A673 (cell line): ENCODE results near the gene TBC1D24. TPM values are rescaled to one million over a fixed set of nuclear protein-coding genes. Genes with fewer than 3 reads are reported as not detected.

ENCODE experiments used
- BruUV-seq: library from RNA; stranded (reverse); fragments of 400-500 nt; replicated peaks from 2 replicates; lab custom pipeline; 2021; lab: Mats Ljungman, UMichigan
- CTCF ChIA-PET: fragments of 300-600 bp; sonication (Branson Sonifier 250); formaldehyde crosslinking; loops from one replicate; lab custom pipeline; 2022; ENCODE audit warnings: antibody characterized with exemption; lab: Charles Lee
- POLR2A ChIA-PET: fragments of 300-600 bp; sonication (Branson Sonifier 250); formaldehyde crosslinking; loops from one replicate; lab custom pipeline; 2022; ENCODE audit warnings: antibody characterized with exemption; ENCODE audit not compliant: low non-redundant PET; lab: Charles Lee
- DNase-seq: peaks from one replicate; pipeline ENCODE4 v3.0.0-alpha.2; 2015; ENCODE audit warnings: low spot score
- H3K27ac ChIP-seq: fragments of 200-600 bp; sonication (generic); 2 replicates; pipeline ENCODE4 v1.5.1; 2016; ENCODE audit warnings: mixed run types, low read depth, mild to moderate bottlenecking, mixed read lengths, antibody characterized with exemption, low read length; ENCODE audit not compliant: poor library complexity, severe bottlenecking
- H3K27me3 ChIP-seq: fragments of 200-600 bp; sonication (generic); replicated peaks from 2 replicates; pipeline ENCODE4 v1.6.1; 2017; ENCODE audit warnings: mixed run types, low read depth, mild to moderate bottlenecking, mixed read lengths, antibody characterized with exemption, low read length; ENCODE audit not compliant: insufficient read depth, poor library complexity
- H3K36me3 ChIP-seq: fragments of 200-600 bp; sonication (generic); 2 replicates; pipeline ENCODE4 v1.6.1; 2016; ENCODE audit warnings: mixed run types, mild to moderate bottlenecking, mixed read lengths, antibody characterized with exemption, low read length; ENCODE audit not compliant: insufficient read depth, poor library complexity, severe bottlenecking
- H3K4me1 ChIP-seq: fragments of 200-600 bp; sonication (generic); 2 replicates; pipeline ENCODE4 v1.6.1; 2017; ENCODE audit warnings: mixed run types, mild to moderate bottlenecking, mixed read lengths, antibody characterized with exemption, low read length; ENCODE audit not compliant: insufficient read depth, poor library complexity, severe bottlenecking
- H3K4me3 ChIP-seq: fragments of 200-600 bp; sonication (generic); 2 replicates; pipeline ENCODE4 v1.5.1; 2016; ENCODE audit warnings: low read depth, mixed run types, mild to moderate bottlenecking, mixed read lengths, low read length; ENCODE audit not compliant: poor library complexity, severe bottlenecking
- H3K9me3 ChIP-seq: fragments of 200-600 bp; sonication (generic); 2 replicates; pipeline ENCODE4 v1.6.1; 2016; ENCODE audit warnings: mixed run types, low read depth, mild to moderate bottlenecking, mixed read lengths, antibody characterized with exemption, low read length; ENCODE audit not compliant: poor library complexity, severe bottlenecking
- CTCF ChIP-seq: fragments of 300-800, 200-600 bp; sonication (generic); conservative IDR thresholded peaks from 2 replicates; pipeline ENCODE4 v1.5.1; 2017; ENCODE audit warnings: low read depth, mild to moderate bottlenecking, antibody characterized with exemption, low read length, moderate library complexity, mixed read lengths
- EZH2 ChIP-seq: fragments of 200-600 bp; sonication (generic); IDR thresholded peaks from 2 replicates; pipeline ENCODE4 v1.6.1; 2017; ENCODE audit warnings: borderline replicate concordance, low read depth, mild to moderate bottlenecking, mixed read lengths, antibody characterized with exemption, low read length; ENCODE audit not compliant: poor library complexity, severe bottlenecking
- intact Hi-C: fragments of 100-400 bp; cut with micrococcal nuclease; formaldehyde crosslinking; loops from one replicate; pipeline ENCODE4 v1.10.0; 2022; ENCODE audit not compliant: unreplicated experiment
- total RNA-seq: library from RNA; stranded (reverse); gene quantifications from 2 replicates; pipeline ENCODE4 v1.2.3, GENCODE V29; 2021

The TBC1D24 gene
- total RNA-seq, 1 experiment from 2014 or later = 24.2 TPM

DNA sequence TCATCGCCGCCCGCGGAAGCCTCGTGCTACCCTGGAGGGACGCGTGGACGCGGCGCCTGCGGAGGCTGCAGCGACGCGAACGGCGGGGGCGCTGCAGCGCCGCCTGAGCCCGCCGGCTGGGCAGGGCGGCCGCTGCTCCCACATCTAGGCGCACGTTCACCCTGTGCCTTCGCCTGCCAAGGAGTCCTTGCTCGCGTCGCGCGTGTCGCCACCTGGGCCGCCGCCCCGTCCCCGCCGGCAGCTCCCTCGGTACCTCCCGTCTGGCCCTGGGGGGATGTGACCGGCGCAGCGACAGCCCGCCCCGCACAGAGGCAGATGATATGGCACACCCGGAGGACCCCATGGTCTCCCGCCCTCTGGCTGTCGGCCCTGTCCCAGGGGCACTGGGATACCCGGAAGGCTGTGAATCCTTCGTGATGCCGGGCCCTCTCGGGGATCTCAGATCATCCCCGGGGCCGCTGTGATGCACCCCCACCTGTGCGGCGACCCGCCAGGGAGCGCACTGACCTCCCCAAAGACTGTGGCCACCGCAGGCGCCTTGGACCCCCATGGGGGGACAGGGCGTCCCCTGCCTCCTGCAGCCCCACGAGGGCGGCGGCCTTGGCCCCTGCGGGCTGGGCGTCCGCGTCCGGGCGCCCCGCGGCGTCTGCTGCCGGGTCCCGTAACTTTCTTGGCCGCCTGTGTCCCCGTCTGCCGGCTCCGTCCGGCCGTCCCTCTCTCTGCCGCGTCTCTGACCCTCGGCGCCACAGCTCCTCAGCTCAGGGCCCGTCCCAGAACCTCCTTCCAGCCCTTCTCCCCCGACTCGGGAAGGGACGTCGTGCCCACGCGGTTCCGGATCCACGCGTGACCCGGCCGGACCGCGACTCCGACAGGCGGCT lies 689 bp upstream of the TBC1D24 start:
- CTCF ChIA-PET = interaction anchor here (0.6 to 0.7 kb wide), 2 partner anchors 27 to 692 kb away, joined by 3 to 12 read pairs; partner anchors contain the start of gene NUBP2
- intact Hi-C loops = no loop called here
- Histone ChIP-seq H3K27ac (peak overlapping the region; percentile 88), H3K4me3 (peak overlapping the region; percentile 87), H3K36me3 (no peaks in the 10 kb centered on the region), H3K9me3 (no peaks in the 10 kb centered on the region), H3K4me1 (peaks cover 47% of the 10 kb centered on the region), H3K27me3 (no peaks in the 10 kb centered on the region)
- BruUV-seq = no TSS peak
- POLR2A ChIA-PET = interaction anchor here (0.5 kb wide), 1 partner anchor 39 kb away, joined by 3 read pairs; no protein-coding TSS in a partner anchor
- DNase-seq = peak; percentile 70
- TF ChIP-seq EZH2 (no peak), CTCF (peak; percentile 36; the same call in 1 of the 2 replicates)

DNA sequence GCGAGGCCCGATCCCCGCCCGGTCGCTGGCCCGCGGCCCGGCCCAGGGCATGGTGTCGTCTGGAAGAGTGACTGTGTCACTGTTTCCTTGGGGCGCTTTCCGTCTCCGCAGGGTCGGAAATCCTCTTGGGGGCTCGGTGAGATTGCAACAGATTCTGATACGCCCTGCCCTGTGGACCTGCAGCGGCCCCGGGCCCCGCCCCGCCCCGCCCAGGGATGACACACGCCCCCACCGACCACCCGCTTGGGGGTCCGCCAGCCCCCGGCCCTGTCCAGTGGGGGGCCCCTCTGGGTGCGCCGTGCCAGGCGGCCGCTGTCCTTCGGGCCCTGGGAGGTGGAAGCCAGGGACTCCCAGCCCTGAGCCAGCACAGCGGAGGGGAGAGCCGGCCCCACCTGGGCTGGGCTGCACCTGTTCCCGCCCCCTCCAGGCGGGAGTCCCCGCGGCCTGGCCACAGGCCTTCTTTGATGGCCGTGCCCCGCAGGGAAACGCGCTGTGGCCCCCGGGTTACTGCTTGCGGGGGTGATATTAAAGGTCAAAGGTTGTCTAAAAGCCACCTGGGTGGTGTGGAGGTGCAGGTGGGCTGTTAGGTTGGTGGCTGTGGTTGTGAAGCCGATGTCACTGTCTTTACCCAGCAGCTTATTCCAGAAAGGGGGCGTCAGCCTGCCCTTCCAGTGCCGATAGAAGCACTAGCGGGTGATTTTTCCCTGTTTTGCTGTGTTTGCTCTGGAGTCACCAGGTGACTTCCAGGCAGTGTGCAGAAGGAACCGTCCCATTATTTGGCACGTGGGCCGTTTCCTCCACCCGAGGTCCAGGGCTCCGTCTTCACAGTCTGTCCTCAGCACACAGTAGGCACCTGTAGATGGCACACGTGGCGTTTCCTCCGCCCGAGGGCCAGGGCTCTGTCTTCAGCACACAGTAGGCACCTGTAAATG lies 752 bp downstream of the TBC1D24 start:
- Histone ChIP-seq H3K9me3 (no peaks in the 10 kb centered on the region), H3K27ac (peak overlapping the region; percentile 59), H3K4me3 (peak overlapping the region; percentile 87), H3K4me1 (peaks cover 32% of the 10 kb centered on the region), H3K36me3 (no peaks in the 10 kb centered on the region), H3K27me3 (no peaks in the 10 kb centered on the region)
- intact Hi-C loops = no loop called here
- TF ChIP-seq EZH2 (no peak), CTCF (no peak)
- CTCF ChIA-PET = no interaction called here
- no TSS peak for BruUV-seq
- peak; percentile 47 for DNase-seq
- POLR2A ChIA-PET = no interaction called here

DNA sequence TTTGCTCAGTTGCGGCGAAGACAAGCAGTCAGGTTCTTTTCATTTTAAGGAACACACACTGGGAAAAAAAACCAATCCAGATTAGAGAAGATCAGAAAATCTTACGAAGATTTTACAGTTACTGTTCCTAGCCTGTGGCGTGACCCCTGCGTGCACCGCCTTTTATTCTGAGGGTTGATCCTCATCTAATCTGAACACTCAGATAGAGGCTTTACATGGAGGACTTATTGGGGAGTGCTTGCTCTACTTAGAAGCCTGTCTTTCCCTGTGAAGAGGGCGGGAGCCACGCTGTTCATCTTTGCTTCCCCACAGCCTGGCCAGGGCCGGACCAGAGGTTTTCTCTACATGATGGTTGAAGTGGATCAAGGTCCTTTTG lies 1.4 kb downstream of the TBC1D24 start:
- Histone ChIP-seq H3K36me3 (no peaks in the 10 kb centered on the region), H3K9me3 (no peaks in the 10 kb centered on the region), H3K4me1 (peaks cover 29% of the 10 kb centered on the region), H3K27me3 (no peaks in the 10 kb centered on the region), H3K27ac (no peak overlapping the region), H3K4me3 (peak overlapping the region; percentile 87)
- no peak for DNase-seq
- TF ChIP-seq EZH2 (no peak), CTCF (no peak)
- ChIA-PET CTCF (no interaction called here), POLR2A (no interaction called here)
- intact Hi-C loops = no loop called here
- no TSS peak for BruUV-seq
